Measurements from ENCODE around the gene GUCD1.

The GUCD1 gene

DNA sequence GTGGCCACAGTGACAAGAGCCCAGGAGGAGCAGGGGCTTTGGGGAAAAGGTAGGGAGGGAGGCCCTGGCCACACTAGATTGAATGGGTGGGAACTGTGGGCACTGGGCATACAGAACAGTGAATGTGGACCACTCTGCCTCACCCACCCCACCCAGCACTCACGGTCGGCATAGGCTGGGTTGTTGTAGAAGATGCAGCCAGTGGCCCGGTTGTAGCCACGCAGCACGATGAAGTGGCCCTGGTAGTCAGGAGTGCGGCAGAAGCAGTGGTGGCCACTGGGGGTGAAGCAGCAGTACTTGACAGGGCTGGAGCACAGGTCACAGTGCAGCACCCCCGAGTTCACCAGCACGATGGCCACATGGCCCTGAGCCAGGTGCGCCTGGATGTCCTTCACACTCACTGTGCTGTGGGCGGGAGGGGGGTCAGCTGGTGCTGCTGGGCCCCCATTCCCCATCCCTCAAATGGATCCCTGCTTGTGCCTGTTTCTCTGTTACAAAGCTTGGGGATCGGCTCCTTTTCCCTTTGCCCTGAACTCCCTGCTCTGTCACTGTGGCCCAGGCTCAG, 11.2 kb downstream of the GUCD1 start:
- Histone ChIP-seq H2AFZ (ENCODE audit: low read depth, low read length, severe bottlenecking) (no peak overlapping the region), H3K36me3 (ENCODE audit: low read length) (no peaks in the 10 kb centered on the region)

DNA sequence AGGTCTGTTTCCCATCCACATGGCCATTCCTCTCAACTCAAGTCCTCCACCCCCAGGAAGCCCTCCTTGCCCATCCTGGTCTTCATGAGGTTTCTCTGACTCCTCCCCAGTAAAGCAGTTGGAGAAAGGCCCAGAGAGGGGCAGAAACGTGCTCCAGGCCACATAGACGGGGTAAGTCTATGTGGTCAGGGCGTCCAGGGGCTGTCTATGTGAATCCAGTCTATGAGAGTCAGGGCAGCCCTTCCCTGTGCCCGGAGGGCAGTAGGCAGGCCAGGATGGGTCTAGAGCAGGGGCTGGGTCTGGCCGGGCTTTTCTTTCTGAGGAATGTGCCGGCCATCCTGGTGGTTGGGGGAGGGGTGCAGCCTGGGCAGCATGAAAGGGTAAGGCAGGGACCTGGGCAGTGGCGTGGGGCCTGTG, 11.7 kb downstream of the GUCD1 start:
- no peaks in the 10 kb centered on the region for H3F3A ChIP-seq (ENCODE audit: insufficient read depth)
- no peaks in the 10 kb centered on the region for H3K9me3 ChIP-seq (ENCODE audit: insufficient read depth, low read length)
- H3K4me3 ChIP-seq (ENCODE audit: insufficient read depth, low read length, poor library complexity, severe bottlenecking), result no peak overlapping the region
- H3K27ac ChIP-seq (ENCODE audit: low read depth, low read length), result no peak overlapping the region
- no peaks in the 10 kb centered on the region for H3K79me2 ChIP-seq (ENCODE audit: insufficient read depth, low read length)
- H3K4me2 ChIP-seq (ENCODE audit: low read depth, low read length, poor library complexity, severe bottlenecking), result no peak overlapping the region
- H3K36me3 ChIP-seq (ENCODE audit: low read length), result no peaks in the 10 kb centered on the region
- no peaks in the 10 kb centered on the region for H4K20me1 ChIP-seq (ENCODE audit: low read depth, low read length)
- H3K9me2 ChIP-seq (replicated peaks; ENCODE audit: insufficient read depth, low read length), result no peaks in the 10 kb centered on the region
- H3K27me3 ChIP-seq (ENCODE audit: low read length), result no peaks in the 10 kb centered on the region
- H3K9ac ChIP-seq (ENCODE audit: low read length), result no peak overlapping the region
- no peak for TF ChIP-seq EZH2phosphoT487 (conservative IDR thresholded peaks at IDR 0.05; ENCODE audit: low read length)
- TF ChIP-seq, protein P1, sequence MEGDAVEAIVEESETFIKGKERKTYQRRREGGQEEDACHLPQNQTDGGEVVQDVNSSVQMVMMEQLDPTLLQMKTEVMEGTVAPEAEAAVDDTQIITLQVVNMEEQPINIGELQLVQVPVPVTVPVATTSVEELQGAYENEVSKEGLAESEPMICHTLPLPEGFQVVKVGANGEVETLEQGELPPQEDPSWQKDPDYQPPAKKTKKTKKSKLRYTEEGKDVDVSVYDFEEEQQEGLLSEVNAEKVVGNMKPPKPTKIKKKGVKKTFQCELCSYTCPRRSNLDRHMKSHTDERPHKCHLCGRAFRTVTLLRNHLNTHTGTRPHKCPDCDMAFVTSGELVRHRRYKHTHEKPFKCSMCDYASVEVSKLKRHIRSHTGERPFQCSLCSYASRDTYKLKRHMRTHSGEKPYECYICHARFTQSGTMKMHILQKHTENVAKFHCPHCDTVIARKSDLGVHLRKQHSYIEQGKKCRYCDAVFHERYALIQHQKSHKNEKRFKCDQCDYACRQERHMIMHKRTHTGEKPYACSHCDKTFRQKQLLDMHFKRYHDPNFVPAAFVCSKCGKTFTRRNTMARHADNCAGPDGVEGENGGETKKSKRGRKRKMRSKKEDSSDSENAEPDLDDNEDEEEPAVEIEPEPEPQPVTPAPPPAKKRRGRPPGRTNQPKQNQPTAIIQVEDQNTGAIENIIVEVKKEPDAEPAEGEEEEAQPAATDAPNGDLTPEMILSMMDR (IDR thresholded peaks at IDR 0.05; ENCODE audit: insufficient read depth, low read length, poor library complexity, severe bottlenecking), result no peak
- H2AFZ ChIP-seq (ENCODE audit: low read depth, low read length, severe bottlenecking), result no peak overlapping the region

More for the DNA sequence above, 11.2 kb downstream of the GUCD1 start:
- no peak overlapping the region for H3K4me3 ChIP-seq (ENCODE audit: insufficient read depth, low read length, poor library complexity, severe bottlenecking)
- H3K4me2 ChIP-seq (ENCODE audit: low read depth, low read length, poor library complexity, severe bottlenecking), result no peak overlapping the region
- no peaks in the 10 kb centered on the region for H3F3A ChIP-seq (ENCODE audit: insufficient read depth)
- no peaks in the 10 kb centered on the region for H3K79me2 ChIP-seq (ENCODE audit: insufficient read depth, low read length)
- H3K9ac ChIP-seq (ENCODE audit: low read length), result no peak overlapping the region
- no peaks in the 10 kb centered on the region for H3K27me3 ChIP-seq (ENCODE audit: low read length)
- TF ChIP-seq, protein P1 (IDR thresholded peaks at IDR 0.05; ENCODE audit: insufficient read depth, low read length, poor library complexity, severe bottlenecking), result no peak
- no peak for TF ChIP-seq EZH2phosphoT487 (conservative IDR thresholded peaks at IDR 0.05; ENCODE audit: low read length)
- H3K9me2 ChIP-seq (replicated peaks; ENCODE audit: insufficient read depth, low read length), result no peaks in the 10 kb centered on the region
- H3K27ac ChIP-seq (ENCODE audit: low read depth, low read length), result no peak overlapping the region
- no peaks in the 10 kb centered on the region for H3K9me3 ChIP-seq (ENCODE audit: insufficient read depth, low read length)
- no peaks in the 10 kb centered on the region for H4K20me1 ChIP-seq (ENCODE audit: low read depth, low read length)

DNA sequence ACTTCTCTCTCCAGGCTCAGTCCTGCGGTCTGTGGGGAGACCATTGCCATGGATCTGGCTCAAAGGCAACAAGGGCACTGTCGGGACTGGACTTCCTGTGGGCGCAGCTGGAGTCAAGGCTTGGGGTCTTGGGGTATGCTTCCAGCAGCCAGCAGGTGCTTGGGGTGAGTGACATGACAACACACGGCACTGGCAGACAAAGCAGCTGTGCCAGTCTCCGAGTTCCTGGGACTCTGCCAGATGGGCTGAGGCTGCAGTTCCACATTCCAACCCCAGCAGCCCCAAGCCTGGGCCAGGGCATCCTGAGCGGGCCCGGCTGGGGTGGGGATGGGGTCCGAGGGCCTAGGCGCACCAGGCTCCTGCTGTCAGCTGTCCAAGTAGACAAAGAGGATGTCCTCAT, 12.3 kb downstream of the GUCD1 start:
- no peak overlapping the region for H2AFZ ChIP-seq (ENCODE audit: low read depth, low read length, severe bottlenecking)
- H4K20me1 ChIP-seq (ENCODE audit: low read depth, low read length), result no peaks in the 10 kb centered on the region
- H3K4me3 ChIP-seq (ENCODE audit: insufficient read depth, low read length, poor library complexity, severe bottlenecking), result no peak overlapping the region
- H3K4me2 ChIP-seq (ENCODE audit: low read depth, low read length, poor library complexity, severe bottlenecking), result no peak overlapping the region
- H3K79me2 ChIP-seq (ENCODE audit: insufficient read depth, low read length), result no peaks in the 10 kb centered on the region
- H3F3A ChIP-seq (ENCODE audit: insufficient read depth), result no peaks in the 10 kb centered on the region
- H3K9me3 ChIP-seq (ENCODE audit: insufficient read depth, low read length), result no peaks in the 10 kb centered on the region
- TF ChIP-seq, protein P1 (IDR thresholded peaks at IDR 0.05; ENCODE audit: insufficient read depth, low read length, poor library complexity, severe bottlenecking), result no peak
- TF ChIP-seq EZH2phosphoT487 (conservative IDR thresholded peaks at IDR 0.05; ENCODE audit: low read length), result no peak
- H3K27me3 ChIP-seq (ENCODE audit: low read length), result no peaks in the 10 kb centered on the region
- H3K27ac ChIP-seq (ENCODE audit: low read depth, low read length), result no peak overlapping the region
- H3K36me3 ChIP-seq (ENCODE audit: low read length), result no peaks in the 10 kb centered on the region
- no peaks in the 10 kb centered on the region for H3K9me2 ChIP-seq (replicated peaks; ENCODE audit: insufficient read depth, low read length)
- no peak overlapping the region for H3K9ac ChIP-seq (ENCODE audit: low read length)

Data from SU-DHL-6 (cell line).